Esophagus squamous epithelium (tissue), 4 donors: ENCODE data around the gene NDC1.

Experiments used
- CTCF ChIP-seq, 6 experiments: fragments of 450-650 bp in 4 of 6; fragments of 200-600 bp in 2 of 6; sonication (generic) in 2 of 6; IDR thresholded peaks; one replicate each; pipeline ENCODE4 v1.5.1; 2016 to 2019; ENCODE audit warnings: antibody characterized with exemption in 6 of 6, mild to moderate bottlenecking in 4 of 6, moderate library complexity in 4 of 6
- POLR2A ChIP-seq, 4 donors: fragments of 450-650 bp; IDR thresholded peaks; one replicate each; pipeline ENCODE4 v1.6.1; 2017; ENCODE audit warnings: antibody characterized with exemption in 4 of 4, mild to moderate bottlenecking in 4 of 4, moderate library complexity in 3 of 4

GRCh38 chr1:53837924-53838653 lies at the start of gene NDC1:
- TF ChIP-seq CTCF (IDR thresholded peaks at IDR 0.05) (peak in 3 of 6 experiments; percentile 13 to 42 (median 15)), POLR2A (IDR thresholded peaks at IDR 0.05) (peak in 2 of 4 donors; percentile 35 to 45)
